TTC549 (cell line): Measurements from ENCODE around the gene ZNHIT6.

Experiments
- FAIRE-seq: peaks from 2 replicates; lab custom pipeline; 2012; peaks lifted over from hg19 to GRCh38; lab: Jason Lieb, UNC

Gene ZNHIT6

GRCh38 chr1:85616736-85617135, 91.5 kb downstream of the ZNHIT6 start:
- no peak for FAIRE-seq

- FAIRE-seq: no peak
Observed at GRCh38 chr1:85616364-85616705, 91.9 kb downstream of the ZNHIT6 start.

GRCh38 chr1:85615586-85616363, 92.5 kb downstream of the ZNHIT6 start:
- FAIRE-seq: no peak

- no peak for FAIRE-seq
Observed at GRCh38 chr1:85612704-85613361, 95.4 kb downstream of the ZNHIT6 start.

GRCh38 chr1:85611856-85612255, 96.4 kb downstream of the ZNHIT6 start:
- FAIRE-seq: no peak

GRCh38 chr1:85611425-85611824, 96.8 kb downstream of the ZNHIT6 start:
- no peak for FAIRE-seq

GRCh38 chr1:85609976-85610375, 98.3 kb downstream of the ZNHIT6 start:
- no peak for FAIRE-seq

GRCh38 chr1:85608851-85609250, 99.4 kb downstream of the ZNHIT6 start:
- FAIRE-seq: no peak

GRCh38 chr1:85607921-85608265, 100.3 kb downstream of the ZNHIT6 start:
- FAIRE-seq: no peak

- FAIRE-seq: no peak
Observed at GRCh38 chr1:85607126-85607920, 100.9 kb downstream of the ZNHIT6 start.

GRCh38 chr1:85606414-85606800, 101.8 kb downstream of the ZNHIT6 start:
- no peak for FAIRE-seq

GRCh38 chr1:85605484-85606413, 102.5 kb downstream of the ZNHIT6 start:
- FAIRE-seq: no peak

- FAIRE-seq: no peak
Observed at GRCh38 chr1:85604298-85604997, 103.8 kb downstream of the ZNHIT6 start.

GRCh38 chr1:85603086-85603880, 105.0 kb downstream of the ZNHIT6 start:
- no peak for FAIRE-seq

GRCh38 chr1:85602571-85602970, 105.7 kb downstream of the ZNHIT6 start:
- FAIRE-seq: no peak

- FAIRE-seq: no peak
Observed at GRCh38 chr1:85601901-85602300, 106.3 kb downstream of the ZNHIT6 start.

- no peak for FAIRE-seq
Observed at GRCh38 chr1:85599681-85600080, 108.6 kb downstream of the ZNHIT6 start.
